HEK293 (cell line): ENCODE results near the gene PCDH10.

Source experiments
- GFI1B ChIP-seq: fragments of 450-650 bp; formaldehyde crosslinking; IDR thresholded peaks from 2 replicates; pipeline ENCODE4 v1.5.1; 2016; ENCODE audit warnings: missing biosample characterization, missing genetic modification characterization
- GLI2 ChIP-seq: fragments of 450-650 bp; formaldehyde crosslinking; IDR thresholded peaks from 2 replicates; pipeline ENCODE4; 2017; ENCODE audit warnings: missing biosample characterization, missing genetic modification characterization, low read depth, borderline replicate concordance
- KLF8 ChIP-seq: fragments of 450-650 bp; formaldehyde crosslinking; IDR thresholded peaks from 2 replicates; pipeline ENCODE4 v1.5.1; 2016; ENCODE audit warnings: missing biosample characterization, missing genetic modification characterization
- PRDM1 ChIP-seq: fragments of 450-650 bp; formaldehyde crosslinking; IDR thresholded peaks from 2 replicates; pipeline ENCODE4; 2016; ENCODE audit warnings: missing biosample characterization, missing genetic modification characterization
- SALL2 ChIP-seq: fragments of 450-650 bp; formaldehyde crosslinking; IDR thresholded peaks from 2 replicates; pipeline ENCODE4 v1.5.0; 2017; ENCODE audit warnings: missing biosample characterization, mild to moderate bottlenecking, missing genetic modification characterization, borderline replicate concordance
- ZBTB26 ChIP-seq: fragments of 450-650 bp; formaldehyde crosslinking; optimal IDR thresholded peaks from 2 replicates; pipeline ENCODE3; 2016; ENCODE audit warnings: missing biosample characterization, mild to moderate bottlenecking, missing genetic modification characterization
- ZNF121 ChIP-seq: fragments of 450-650 bp; formaldehyde crosslinking; IDR thresholded peaks from 2 replicates; pipeline ENCODE4 v1.5.1; 2016; ENCODE audit warnings: missing biosample characterization, missing genetic modification characterization
- ZNF239 ChIP-seq: fragments of 450-650 bp; formaldehyde crosslinking; IDR thresholded peaks from 2 replicates; pipeline ENCODE4 v1.5.1; 2016; ENCODE audit warnings: missing biosample characterization, missing genetic modification characterization
- ZNF558 ChIP-seq: fragments of 450-650 bp; formaldehyde crosslinking; IDR thresholded peaks from 2 replicates; pipeline ENCODE4 v1.5.1; 2016; ENCODE audit warnings: missing biosample characterization, missing genetic modification characterization
- ZNF654 ChIP-seq: fragments of 450-650 bp; formaldehyde crosslinking; IDR thresholded peaks from 2 replicates; pipeline ENCODE4 v1.5.1; 2016; ENCODE audit warnings: low read depth, missing biosample characterization, missing genetic modification characterization
- ZNF792 ChIP-seq: fragments of 450-650 bp; formaldehyde crosslinking; IDR thresholded peaks from 2 replicates; pipeline ENCODE4 v1.5.1; 2016; ENCODE audit warnings: missing biosample characterization, missing genetic modification characterization
- TF ChIP-seq, protein P1 (sequence below): fragments of 450-650 bp; formaldehyde crosslinking; IDR thresholded peaks from 2 replicates; pipeline ENCODE4 v1.5.1; 2016; ENCODE audit warnings: missing biosample characterization, missing genetic modification characterization
- TF ChIP-seq, protein P2 (sequence below): fragments of 450-650 bp; formaldehyde crosslinking; conservative IDR thresholded peaks from 2 replicates; pipeline ENCODE4 v1.5.1; 2016; ENCODE audit warnings: low read depth, missing biosample characterization, missing genetic modification characterization

DNA sequence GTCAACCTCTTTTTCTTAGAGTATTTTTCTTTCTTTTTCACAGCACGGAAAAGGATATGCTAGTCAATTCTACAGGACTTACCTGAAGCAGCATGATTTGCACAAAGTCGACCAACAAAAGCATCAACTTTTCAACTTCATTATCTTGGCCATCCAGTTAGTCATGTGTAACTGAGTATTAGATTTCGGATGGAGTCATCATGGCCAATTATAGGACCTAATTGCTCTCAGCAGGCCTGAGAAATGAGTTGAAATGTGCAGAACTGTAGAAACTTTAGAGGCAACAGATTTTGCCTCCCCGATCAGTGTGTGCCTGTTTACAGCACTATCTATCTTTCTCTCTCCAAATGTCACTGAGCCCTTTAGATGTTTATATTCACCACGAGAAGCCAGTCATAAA lies 41.0 kb downstream of the PCDH10 start:
- TF ChIP-seq, protein P1, sequence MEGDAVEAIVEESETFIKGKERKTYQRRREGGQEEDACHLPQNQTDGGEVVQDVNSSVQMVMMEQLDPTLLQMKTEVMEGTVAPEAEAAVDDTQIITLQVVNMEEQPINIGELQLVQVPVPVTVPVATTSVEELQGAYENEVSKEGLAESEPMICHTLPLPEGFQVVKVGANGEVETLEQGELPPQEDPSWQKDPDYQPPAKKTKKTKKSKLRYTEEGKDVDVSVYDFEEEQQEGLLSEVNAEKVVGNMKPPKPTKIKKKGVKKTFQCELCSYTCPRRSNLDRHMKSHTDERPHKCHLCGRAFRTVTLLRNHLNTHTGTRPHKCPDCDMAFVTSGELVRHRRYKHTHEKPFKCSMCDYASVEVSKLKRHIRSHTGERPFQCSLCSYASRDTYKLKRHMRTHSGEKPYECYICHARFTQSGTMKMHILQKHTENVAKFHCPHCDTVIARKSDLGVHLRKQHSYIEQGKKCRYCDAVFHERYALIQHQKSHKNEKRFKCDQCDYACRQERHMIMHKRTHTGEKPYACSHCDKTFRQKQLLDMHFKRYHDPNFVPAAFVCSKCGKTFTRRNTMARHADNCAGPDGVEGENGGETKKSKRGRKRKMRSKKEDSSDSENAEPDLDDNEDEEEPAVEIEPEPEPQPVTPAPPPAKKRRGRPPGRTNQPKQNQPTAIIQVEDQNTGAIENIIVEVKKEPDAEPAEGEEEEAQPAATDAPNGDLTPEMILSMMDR (tag by site-specific recombination) = no peak
- no peak for TF ChIP-seq KLF8 (tag by site-specific recombination)
- no peak for TF ChIP-seq ZNF558 (tag by site-specific recombination)
- no peak for TF ChIP-seq ZNF239 (tag by site-specific recombination)
- no peak for TF ChIP-seq ZNF792 (tag by site-specific recombination)
- TF ChIP-seq GFI1B = no peak
- no peak for TF ChIP-seq ZBTB26
- no peak for TF ChIP-seq GLI2 (tag by site-specific recombination)
- TF ChIP-seq ZNF121 (tag by site-specific recombination) = no peak
- no peak for TF ChIP-seq ZNF654 (tag by site-specific recombination)
- no peak for TF ChIP-seq SALL2
- no peak for TF ChIP-seq PRDM1 (tag by site-specific recombination)
- TF ChIP-seq, protein P2, sequence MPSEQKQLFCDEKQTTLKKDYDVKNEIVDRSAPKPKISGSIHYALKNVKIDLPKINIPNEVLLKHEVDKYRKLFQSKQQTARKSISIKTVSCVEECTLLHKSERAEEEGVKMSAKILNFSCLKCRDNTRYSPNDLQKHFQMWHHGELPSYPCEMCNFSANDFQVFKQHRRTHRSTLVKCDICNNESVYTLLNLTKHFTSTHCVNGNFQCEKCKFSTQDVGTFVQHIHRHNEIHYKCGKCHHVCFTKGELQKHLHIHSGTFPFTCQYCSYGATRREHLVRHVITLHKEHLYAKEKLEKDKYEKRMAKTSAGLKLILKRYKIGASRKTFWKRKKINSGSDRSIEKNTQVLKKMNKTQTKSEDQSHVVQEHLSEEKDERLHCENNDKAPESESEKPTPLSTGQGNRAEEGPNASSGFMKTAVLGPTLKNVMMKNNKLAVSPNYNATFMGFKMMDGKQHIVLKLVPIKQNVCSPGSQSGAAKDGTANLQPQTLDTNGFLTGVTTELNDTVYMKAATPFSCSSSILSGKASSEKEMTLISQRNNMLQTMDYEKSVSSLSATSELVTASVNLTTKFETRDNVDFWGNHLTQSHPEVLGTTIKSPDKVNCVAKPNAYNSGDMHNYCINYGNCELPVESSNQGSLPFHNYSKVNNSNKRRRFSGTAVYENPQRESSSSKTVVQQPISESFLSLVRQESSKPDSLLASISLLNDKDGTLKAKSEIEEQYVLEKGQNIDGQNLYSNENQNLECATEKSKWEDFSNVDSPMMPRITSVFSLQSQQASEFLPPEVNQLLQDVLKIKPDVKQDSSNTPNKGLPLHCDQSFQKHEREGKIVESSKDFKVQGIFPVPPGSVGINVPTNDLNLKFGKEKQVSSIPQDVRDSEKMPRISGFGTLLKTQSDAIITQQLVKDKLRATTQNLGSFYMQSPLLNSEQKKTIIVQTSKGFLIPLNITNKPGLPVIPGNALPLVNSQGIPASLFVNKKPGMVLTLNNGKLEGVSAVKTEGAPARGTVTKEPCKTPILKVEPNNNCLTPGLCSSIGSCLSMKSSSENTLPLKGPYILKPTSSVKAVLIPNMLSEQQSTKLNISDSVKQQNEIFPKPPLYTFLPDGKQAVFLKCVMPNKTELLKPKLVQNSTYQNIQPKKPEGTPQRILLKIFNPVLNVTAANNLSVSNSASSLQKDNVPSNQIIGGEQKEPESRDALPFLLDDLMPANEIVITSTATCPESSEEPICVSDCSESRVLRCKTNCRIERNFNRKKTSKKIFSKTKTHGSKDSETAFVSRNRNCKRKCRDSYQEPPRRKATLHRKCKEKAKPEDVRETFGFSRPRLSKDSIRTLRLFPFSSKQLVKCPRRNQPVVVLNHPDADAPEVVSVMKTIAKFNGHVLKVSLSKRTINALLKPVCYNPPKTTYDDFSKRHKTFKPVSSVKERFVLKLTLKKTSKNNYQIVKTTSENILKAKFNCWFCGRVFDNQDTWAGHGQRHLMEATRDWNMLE (tag by site-specific recombination) = no peak
